Skeletal muscle satellite cell (primary cell): ENCODE results near the gene MCF2L.
A peak's percentile ranks its signal among the peaks of the same experiment; 100 is the strongest.
"Not testable (repeated sequence)": the region's sequence is repeated elsewhere in the genome, so short reads cannot be mapped to it uniquely, and the experiment has no call there.

Experiments
- H3K27me3 ChIP-seq: 2 replicates; pipeline ENCODE4 v1.7.0; 2013; ENCODE audit warnings: low read length; ENCODE audit not compliant: control insufficient read depth, insufficient read depth
- H3K36me3 ChIP-seq: 2 replicates; pipeline ENCODE4 v1.7.0; 2013; ENCODE audit warnings: mild to moderate bottlenecking, control low read depth, low read length; ENCODE audit not compliant: insufficient read depth
- H3K4me1 ChIP-seq: 2 replicates; pipeline ENCODE4 v1.7.0; 2013; ENCODE audit warnings: low read length; ENCODE audit not compliant: control insufficient read depth, insufficient read depth
- H3K4me2 ChIP-seq: 2 replicates; pipeline ENCODE4 v1.7.0; 2013; ENCODE audit warnings: mild to moderate bottlenecking, low read length
- H3K4me3 ChIP-seq: 2 replicates; pipeline ENCODE4 v1.7.0; 2013; ENCODE audit warnings: low read length
- H3K9ac ChIP-seq: 2 replicates; pipeline ENCODE4 v1.7.0; 2013; ENCODE audit warnings: mild to moderate bottlenecking, low read depth, low read length, moderate library complexity
- H3K9me3 ChIP-seq: replicated peaks from 2 replicates; pipeline ENCODE4 v1.7.0; 2013; ENCODE audit warnings: mild to moderate bottlenecking, control low read depth, low read length

MCF2L gene

GRCh38 chr13:113097651-113098050 lies 128.6 kb downstream of the MCF2L start:
- H3K27me3 ChIP-seq, result peaks cover 14% of the 10 kb centered on the region
- H3K4me2 ChIP-seq, result peak overlapping the region; percentile 61
- H3K36me3 ChIP-seq, result no peaks in the 10 kb centered on the region
- no peak overlapping the region for H3K4me3 ChIP-seq
- H3K4me1 ChIP-seq, result no peaks in the 10 kb centered on the region
- no peak overlapping the region for H3K9ac ChIP-seq
- H3K9me3 ChIP-seq, result no peaks in the 10 kb centered on the region

- H3K4me2 ChIP-seq, result peak overlapping the region; percentile 61
- H3K4me3 ChIP-seq, result no peak overlapping the region
- no peak overlapping the region for H3K9ac ChIP-seq
- no peaks in the 10 kb centered on the region for H3K9me3 ChIP-seq
- H3K36me3 ChIP-seq, result no peaks in the 10 kb centered on the region
- peaks cover 18% of the 10 kb centered on the region for H3K27me3 ChIP-seq
- no peaks in the 10 kb centered on the region for H3K4me1 ChIP-seq
Observed at GRCh38 chr13:113098162-113098732, 129.2 kb downstream of the MCF2L start.

GRCh38 chr13:113099142-113099541 lies 130.1 kb downstream of the MCF2L start:
- no peak overlapping the region for H3K9ac ChIP-seq
- peaks cover 20% of the 10 kb centered on the region for H3K27me3 ChIP-seq
- no peak overlapping the region for H3K4me2 ChIP-seq
- H3K4me3 ChIP-seq, result no peak overlapping the region
- no peaks in the 10 kb centered on the region for H3K4me1 ChIP-seq
- no peaks in the 10 kb centered on the region for H3K9me3 ChIP-seq
- no peaks in the 10 kb centered on the region for H3K36me3 ChIP-seq

DNA sequence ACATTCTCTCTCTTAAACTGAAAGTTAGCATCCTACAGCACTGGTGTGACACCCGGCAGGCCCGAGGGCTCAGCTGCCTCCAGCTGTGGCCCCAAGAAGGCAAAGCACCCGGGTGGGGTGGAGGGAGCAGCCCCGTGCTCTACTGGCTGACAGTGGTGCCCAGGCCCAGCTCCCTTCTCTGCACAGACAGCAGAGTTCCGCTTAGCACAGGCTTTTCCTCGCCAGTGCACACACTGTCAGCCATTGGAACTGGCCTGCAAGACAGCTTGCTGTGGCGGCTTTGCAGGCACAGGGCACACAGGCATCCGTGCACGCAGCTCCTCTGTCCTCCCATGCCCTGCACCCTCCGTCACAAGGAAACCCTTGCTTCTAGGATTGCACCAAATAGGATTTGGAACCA lies 133.3 kb downstream of the MCF2L start:
- not testable (repeated sequence) for H3K4me3 ChIP-seq, H3K36me3 ChIP-seq, H3K4me2 ChIP-seq, H3K9me3 ChIP-seq, H3K4me1 ChIP-seq, H3K9ac ChIP-seq
- peaks cover 24% of the 10 kb centered on the region for H3K27me3 ChIP-seq

DNA sequence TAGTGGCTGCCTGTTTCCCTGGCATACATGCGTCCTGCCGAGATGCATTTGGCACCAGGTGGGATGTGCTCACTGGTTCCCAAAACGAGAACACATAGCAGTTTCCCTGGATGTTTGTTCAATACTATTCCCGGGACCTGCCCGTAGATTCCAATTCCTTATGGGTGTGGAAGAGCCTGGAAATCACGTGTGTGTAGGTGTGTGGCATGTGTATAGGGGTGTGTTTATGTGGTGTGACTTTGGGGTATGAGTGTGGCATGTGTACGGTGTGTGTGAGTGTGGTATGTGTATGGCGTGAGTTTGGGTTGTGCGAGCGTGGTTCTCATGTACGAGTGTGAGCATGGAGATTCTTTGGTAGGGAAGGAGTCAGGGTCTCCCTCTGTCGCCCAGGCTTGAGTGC lies 133.7 kb downstream of the MCF2L start:
- Histone ChIP-seq H3K27me3 (peaks cover 24% of the 10 kb centered on the region), H3K9me3 (no peaks in the 10 kb centered on the region), H3K36me3 (no peaks in the 10 kb centered on the region), H3K9ac (no peak overlapping the region), H3K4me3 (no peak overlapping the region), H3K4me1 (no peaks in the 10 kb centered on the region), H3K4me2 (no peak overlapping the region)

- H3K4me2 ChIP-seq, result no peak overlapping the region
- H3K36me3 ChIP-seq, result no peaks in the 10 kb centered on the region
- H3K9ac ChIP-seq, result no peak overlapping the region
- H3K9me3 ChIP-seq, result no peaks in the 10 kb centered on the region
- H3K4me3 ChIP-seq, result no peak overlapping the region
- no peaks in the 10 kb centered on the region for H3K4me1 ChIP-seq
- H3K27me3 ChIP-seq, result peaks cover 21% of the 10 kb centered on the region
Observed at GRCh38 chr13:113103646-113104045, 134.6 kb downstream of the MCF2L start.

DNA sequence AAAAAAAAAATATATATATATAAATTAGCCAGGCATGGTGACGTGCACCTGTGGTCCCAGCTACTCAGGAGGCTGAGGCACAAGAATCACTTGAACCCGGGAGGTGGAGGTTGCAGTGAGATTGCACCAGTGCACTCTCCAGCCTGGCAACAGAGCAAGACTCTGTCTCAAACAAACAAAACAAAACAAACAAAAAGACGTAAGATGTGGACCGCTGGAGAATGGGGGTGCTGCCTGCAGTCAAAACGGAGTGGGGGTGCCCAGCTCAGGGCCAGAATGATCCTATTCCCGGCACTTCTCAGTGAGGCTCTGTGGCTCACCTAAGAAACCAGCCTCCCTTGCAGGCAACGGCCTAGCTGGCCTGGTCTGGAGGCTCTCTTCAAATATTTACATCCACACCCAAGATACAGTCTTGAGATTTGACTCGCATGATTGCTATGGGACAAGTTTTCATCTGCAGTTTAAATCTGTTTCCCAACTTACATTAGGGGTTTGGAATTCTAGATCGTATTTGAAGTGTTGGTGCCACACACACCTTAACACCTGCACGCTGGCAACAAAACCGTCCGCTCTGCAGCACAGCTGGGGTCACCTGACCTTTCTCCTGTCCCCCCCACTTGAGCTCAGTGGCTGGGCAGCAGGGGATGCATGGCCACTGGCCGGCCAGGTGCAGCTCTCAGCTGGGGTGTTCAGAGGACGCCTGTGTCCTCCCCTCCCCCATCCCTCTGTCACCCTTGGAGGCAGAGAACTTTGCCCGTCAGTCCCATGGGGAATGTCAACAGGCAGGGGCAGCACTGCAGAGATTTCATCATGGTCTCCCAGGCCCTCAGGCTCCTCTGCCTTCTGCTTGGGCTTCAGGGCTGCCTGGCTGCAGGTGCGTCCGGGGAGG lies 136.3 kb downstream of the MCF2L start, which contains the start of gene F7:
TSS of gene F7 (plus strand) at position 760 of the 889 bp plus-strand sequence. CDS start at position 811, 51 bp downstream.
- peaks cover 23% of the 10 kb centered on the region for H3K27me3 ChIP-seq
- no peak within 1 kb of the TSS for H3K4me3 ChIP-seq
- H3K4me2 ChIP-seq, result no peak within 1 kb of the TSS
- no peaks in the 10 kb centered on the region for H3K9me3 ChIP-seq
- H3K4me1 ChIP-seq, result no peaks in the 10 kb centered on the region
- H3K36me3 ChIP-seq, result no peaks in the 10 kb centered on the region
- H3K9ac ChIP-seq, result no peak within 1 kb of the TSS

GRCh38 chr13:113105921-113106452 lies 137.0 kb downstream of the MCF2L start:
- Histone ChIP-seq H3K9me3 (no peaks in the 10 kb centered on the region), H3K9ac (no peak overlapping the region), H3K4me1 (no peaks in the 10 kb centered on the region), H3K27me3 (peaks cover 30% of the 10 kb centered on the region), H3K4me2 (no peak overlapping the region), H3K4me3 (no peak overlapping the region), H3K36me3 (no peaks in the 10 kb centered on the region)

DNA sequence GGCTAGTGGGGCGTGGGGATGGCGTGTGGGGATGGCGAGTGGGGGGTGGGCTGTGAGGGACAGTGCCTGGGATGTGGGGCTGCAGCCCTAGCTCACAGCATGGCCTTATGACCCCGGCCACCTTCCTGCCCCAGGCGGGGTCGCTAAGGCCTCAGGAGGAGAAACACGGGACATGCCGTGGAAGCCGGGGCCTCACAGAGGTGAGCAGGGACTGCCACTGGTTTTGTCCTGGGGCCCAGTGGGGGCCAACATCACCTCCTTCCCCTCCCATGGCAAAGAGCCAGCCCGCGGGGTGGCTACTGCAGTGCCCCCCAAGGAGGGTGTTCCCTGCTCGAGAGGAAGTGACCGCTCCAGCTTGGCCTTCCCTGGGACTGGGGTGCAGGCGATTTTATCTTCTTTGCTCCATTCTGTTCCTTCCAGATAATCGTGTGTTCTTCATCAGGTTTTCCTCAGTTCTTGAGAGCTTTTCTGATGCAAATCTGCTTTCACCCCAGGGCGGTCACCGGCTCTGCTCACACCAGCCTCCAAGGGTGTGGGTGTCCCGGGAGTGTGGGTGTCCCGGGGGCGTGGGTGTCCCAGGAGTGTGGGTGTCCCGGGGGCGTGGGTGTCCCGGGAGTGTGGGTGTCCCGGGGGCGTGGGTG lies 137.8 kb downstream of the MCF2L start:
- Histone ChIP-seq H3K4me3 (no peak overlapping the region), H3K36me3 (no peaks in the 10 kb centered on the region), H3K9ac (no peak overlapping the region), H3K27me3 (peaks cover 34% of the 10 kb centered on the region), H3K4me2 (no peak overlapping the region), H3K4me1 (no peaks in the 10 kb centered on the region), H3K9me3 (no peaks in the 10 kb centered on the region)

- peaks cover 32% of the 10 kb centered on the region for H3K27me3 ChIP-seq
- H3K9me3 ChIP-seq, H3K36me3 ChIP-seq, H3K4me3 ChIP-seq, H3K4me1 ChIP-seq, H3K9ac ChIP-seq, H3K4me2 ChIP-seq: not testable (repeated sequence)
Observed at GRCh38 chr13:113108521-113108920, 139.5 kb downstream of the MCF2L start.

DNA sequence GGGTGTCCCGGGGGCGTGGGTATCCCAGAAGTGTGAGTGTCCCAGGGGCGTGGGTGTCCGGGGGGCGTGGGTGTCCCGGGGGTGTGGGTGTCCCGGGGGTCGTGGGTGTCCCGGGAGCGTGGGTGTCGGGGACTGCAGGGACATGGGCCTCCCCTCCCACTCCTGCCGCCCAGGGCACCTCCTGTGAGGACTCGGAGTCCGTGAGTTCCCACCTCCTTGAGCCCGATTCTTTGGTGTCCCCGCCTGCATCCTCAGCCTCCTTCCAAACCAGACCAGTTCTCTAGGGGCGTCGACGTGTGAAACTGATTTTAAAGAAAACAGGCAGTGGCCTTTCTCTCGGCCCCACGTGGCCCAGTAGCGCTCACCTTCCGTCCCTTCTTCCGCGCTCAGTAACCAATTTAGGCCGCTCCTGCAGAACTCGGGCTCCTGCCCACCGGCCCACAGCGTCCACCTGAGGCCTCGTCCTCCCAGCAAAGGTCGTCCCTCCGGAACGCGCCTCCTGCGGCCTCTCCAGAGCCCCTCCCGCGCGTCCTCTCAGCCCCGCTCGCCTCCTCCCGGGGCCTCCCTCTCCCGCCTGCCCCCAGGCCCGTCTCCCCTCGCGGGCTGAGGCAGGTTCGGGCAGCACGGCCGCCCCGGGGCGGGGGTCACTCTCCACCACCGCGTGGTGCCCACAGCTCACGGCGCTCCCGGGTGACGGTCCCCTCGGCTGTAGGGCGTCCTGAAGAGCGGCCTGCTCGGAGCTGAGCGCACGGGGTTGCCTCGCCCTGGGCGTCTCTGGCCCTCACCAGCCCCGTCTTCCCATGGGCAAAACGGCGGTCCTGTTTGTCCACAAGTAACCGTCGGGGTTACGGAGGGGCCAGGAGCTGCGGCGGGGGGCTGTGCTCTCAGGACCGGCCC lies 140.4 kb downstream of the MCF2L start:
- Histone ChIP-seq H3K9me3 (no peaks in the 10 kb centered on the region), H3K4me1 (no peaks in the 10 kb centered on the region), H3K9ac (no peak overlapping the region), H3K4me2 (no peak overlapping the region), H3K27me3 (peaks cover 29% of the 10 kb centered on the region), H3K36me3 (no peaks in the 10 kb centered on the region), H3K4me3 (no peak overlapping the region)
